PC-9 (cell line): ENCODE data around the gene SEMA4F. TPM values are rescaled to one million over a fixed set of nuclear protein-coding genes. Genes with fewer than 3 reads are reported as not detected.

Experiments
- BruUV-seq: library from RNA; stranded (reverse); fragments of 400-500 nt; replicated peaks from 2 replicates; lab custom pipeline; 2021; lab: Mats Ljungman, UMichigan
- CTCF ChIA-PET: fragments of 300-600 bp; sonication (Branson Sonifier 250); formaldehyde crosslinking; loops from one replicate; lab custom pipeline; 2022; ENCODE audit warnings: antibody characterized with exemption; lab: Charles Lee
- POLR2A ChIA-PET: fragments of 300-600 bp; sonication (Branson Sonifier 250); formaldehyde crosslinking; loops from one replicate; lab custom pipeline; 2022; ENCODE audit warnings: antibody characterized with exemption; ENCODE audit not compliant: unreplicated experiment; lab: Charles Lee
- DNase-seq, 2 experiments: peaks; one replicate each; pipeline versions ENCODE4 v3.0.0 to v3.0.0-alpha.2; 2015 to 2022; ENCODE audit warnings: mixed read lengths in 1 of 2
- H2AFZ ChIP-seq: fragments of 200-600 bp; sonication (generic); 2 replicates; pipeline ENCODE4 v1.8.1; 2017; ENCODE audit warnings: antibody characterized with exemption
- H3F3A ChIP-seq: fragments of 200-600 bp; sonication (generic); 2 replicates; pipeline ENCODE4 v1.8.1; 2017; ENCODE audit warnings: antibody characterized with exemption, mild to moderate bottlenecking, low read depth; ENCODE audit not compliant: insufficient read depth
- H3K27ac ChIP-seq: fragments of 200-600 bp; sonication (generic); 2 replicates; pipeline ENCODE4 v1.6.1; 2016; ENCODE audit warnings: mixed run types
- H3K27me3 ChIP-seq: fragments of 200-600 bp; sonication (generic); 2 replicates; pipeline ENCODE4 v1.6.1; 2016; ENCODE audit warnings: low read depth, mixed run types; ENCODE audit not compliant: insufficient read depth
- H3K36me3 ChIP-seq: fragments of 200-600 bp; sonication (generic); 2 replicates; pipeline ENCODE4 v1.6.1; 2016; ENCODE audit warnings: low read depth, mixed run types
- H3K4me1 ChIP-seq: fragments of 200-600 bp; sonication (generic); replicated peaks from 2 replicates; pipeline ENCODE4 v1.6.1; 2016; ENCODE audit warnings: mixed run types; ENCODE audit not compliant: insufficient read depth
- H3K4me2 ChIP-seq: fragments of 200-600 bp; sonication (generic); 2 replicates; pipeline ENCODE4 v1.6.1; 2017; ENCODE audit warnings: mixed run types
- H3K4me3 ChIP-seq: fragments of 200-600 bp; sonication (generic); 2 replicates; pipeline ENCODE4 v1.6.1; 2016; ENCODE audit warnings: mixed run types
- H3K79me2 ChIP-seq: fragments of 200-600 bp; sonication (generic); 2 replicates; pipeline ENCODE4 v1.6.1; 2017; ENCODE audit warnings: low read depth, mixed run types
- H3K9me2 ChIP-seq: fragments of 200-600 bp; sonication (generic); 2 replicates; pipeline ENCODE4 v1.8.1; 2017; ENCODE audit warnings: mild to moderate bottlenecking; ENCODE audit not compliant: insufficient read depth
- H3K9me3 ChIP-seq: fragments of 200-600 bp; sonication (generic); 2 replicates; pipeline ENCODE4 v1.8.1; 2016; ENCODE audit warnings: low read depth; ENCODE audit not compliant: insufficient read depth
- H4K20me1 ChIP-seq: fragments of 200-600 bp; sonication (generic); 2 replicates; pipeline ENCODE4 v1.8.1; 2017; ENCODE audit not compliant: insufficient read depth
- EZH2 ChIP-seq: fragments of 200-600 bp; sonication (generic); IDR thresholded peaks from 2 replicates; pipeline ENCODE4 v1.8.0; 2017; ENCODE audit warnings: antibody characterized with exemption, low read depth
- intact Hi-C: fragments of 100-400 bp; cut with micrococcal nuclease; formaldehyde crosslinking; loops from one replicate; pipeline ENCODE4 v1.10.0; 2022; ENCODE audit not compliant: unreplicated experiment
- total RNA-seq: library from RNA; stranded (reverse); gene quantifications from 2 replicates; pipeline ENCODE4 v1.2.3, GENCODE V29; 2021
- TF ChIP-seq, protein P1 (sequence below): fragments of 200-600 bp; sonication (generic); conservative IDR thresholded peaks from 2 replicates; pipeline ENCODE4 v1.6.1; 2017; ENCODE audit warnings: mixed run types, antibody characterized with exemption, mild to moderate bottlenecking, moderate library complexity

The SEMA4F gene
- total RNA-seq, 1 experiment from 2014 or later = 12.3 TPM

DNA sequence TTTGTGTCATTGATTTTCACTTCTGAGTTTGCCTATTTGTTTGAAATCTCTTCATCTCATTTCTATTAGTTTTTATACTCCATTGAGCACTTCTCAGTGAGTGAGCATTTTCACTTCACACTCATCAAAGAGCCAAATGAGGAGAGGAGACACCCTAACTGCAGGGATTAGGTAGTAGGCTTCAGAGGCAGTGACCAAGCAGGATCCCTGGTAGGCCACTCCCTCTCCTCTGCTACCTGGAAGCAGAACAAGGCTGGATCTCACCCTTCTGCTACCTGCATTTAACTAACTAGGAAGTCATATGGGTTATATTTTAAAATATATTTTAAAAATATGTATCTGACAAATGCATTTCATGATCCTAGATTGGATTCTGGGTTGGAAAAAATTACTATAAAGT is 52.7 kb downstream of the SEMA4F start:
- peaks cover 14% of the 10 kb centered on the region for H3K4me1 ChIP-seq
- DNase-seq = no peak
- POLR2A ChIA-PET = no interaction called here
- CTCF ChIA-PET = no interaction called here
- intact Hi-C loops = no loop called here
- no peaks in the 10 kb centered on the region for H3K36me3 ChIP-seq
- no peaks in the 10 kb centered on the region for H3K79me2 ChIP-seq
- no peaks in the 10 kb centered on the region; the same call in 1 of the 2 replicates for H3K9me3 ChIP-seq
- H3K27ac ChIP-seq = no peak overlapping the region
- no peaks in the 10 kb centered on the region; the same call in 1 of the 2 replicates for H3K9me2 ChIP-seq
- TF ChIP-seq EZH2 = no peak
- TF ChIP-seq, protein P1, sequence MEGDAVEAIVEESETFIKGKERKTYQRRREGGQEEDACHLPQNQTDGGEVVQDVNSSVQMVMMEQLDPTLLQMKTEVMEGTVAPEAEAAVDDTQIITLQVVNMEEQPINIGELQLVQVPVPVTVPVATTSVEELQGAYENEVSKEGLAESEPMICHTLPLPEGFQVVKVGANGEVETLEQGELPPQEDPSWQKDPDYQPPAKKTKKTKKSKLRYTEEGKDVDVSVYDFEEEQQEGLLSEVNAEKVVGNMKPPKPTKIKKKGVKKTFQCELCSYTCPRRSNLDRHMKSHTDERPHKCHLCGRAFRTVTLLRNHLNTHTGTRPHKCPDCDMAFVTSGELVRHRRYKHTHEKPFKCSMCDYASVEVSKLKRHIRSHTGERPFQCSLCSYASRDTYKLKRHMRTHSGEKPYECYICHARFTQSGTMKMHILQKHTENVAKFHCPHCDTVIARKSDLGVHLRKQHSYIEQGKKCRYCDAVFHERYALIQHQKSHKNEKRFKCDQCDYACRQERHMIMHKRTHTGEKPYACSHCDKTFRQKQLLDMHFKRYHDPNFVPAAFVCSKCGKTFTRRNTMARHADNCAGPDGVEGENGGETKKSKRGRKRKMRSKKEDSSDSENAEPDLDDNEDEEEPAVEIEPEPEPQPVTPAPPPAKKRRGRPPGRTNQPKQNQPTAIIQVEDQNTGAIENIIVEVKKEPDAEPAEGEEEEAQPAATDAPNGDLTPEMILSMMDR = no peak
- H3F3A ChIP-seq = no peaks in the 10 kb centered on the region
- H4K20me1 ChIP-seq = no peaks in the 10 kb centered on the region
- BruUV-seq = no TSS peak
- no peak overlapping the region for H2AFZ ChIP-seq
- no peak overlapping the region for H3K4me2 ChIP-seq
- H3K4me3 ChIP-seq = no peak overlapping the region
- H3K27me3 ChIP-seq = no peaks in the 10 kb centered on the region

DNA sequence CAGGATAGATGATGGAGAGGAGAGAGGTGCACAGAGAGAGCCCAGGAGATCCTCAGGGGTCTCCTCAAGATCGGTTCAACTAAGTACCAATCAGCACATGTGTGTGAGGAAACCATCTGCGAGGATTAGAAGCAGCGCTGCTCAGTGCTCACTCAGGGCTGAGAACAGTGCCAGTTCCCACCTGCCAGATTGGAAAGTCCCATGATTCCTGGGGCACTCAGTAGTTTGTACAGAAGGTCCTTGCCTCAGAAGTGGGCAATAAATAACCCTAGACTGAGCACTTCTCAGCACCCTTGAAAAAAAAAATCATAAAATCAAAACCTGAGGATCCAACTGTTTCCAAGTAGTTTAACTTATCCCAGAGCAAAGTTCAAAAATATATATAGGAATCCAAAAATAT is 53.8 kb downstream of the SEMA4F start:
- no TSS peak for BruUV-seq
- Histone ChIP-seq H3K79me2 (no peaks in the 10 kb centered on the region), H3K36me3 (no peaks in the 10 kb centered on the region), H3K4me1 (peaks cover 18% of the 10 kb centered on the region), H4K20me1 (no peaks in the 10 kb centered on the region), H3K4me2 (no peak overlapping the region), H3K9me3 (no peaks in the 10 kb centered on the region; the same call in 1 of the 2 replicates), H2AFZ (no peak overlapping the region), H3F3A (no peaks in the 10 kb centered on the region), H3K27ac (no peak overlapping the region), H3K27me3 (no peaks in the 10 kb centered on the region), H3K4me3 (no peak overlapping the region), H3K9me2 (no peaks in the 10 kb centered on the region; the same call in 1 of the 2 replicates)
- TF ChIP-seq, protein P1 = no peak
- no peak for TF ChIP-seq EZH2
- intact Hi-C loops = no loop called here
- ChIA-PET CTCF (no interaction called here), POLR2A (no interaction called here)
- no peak for DNase-seq

DNA sequence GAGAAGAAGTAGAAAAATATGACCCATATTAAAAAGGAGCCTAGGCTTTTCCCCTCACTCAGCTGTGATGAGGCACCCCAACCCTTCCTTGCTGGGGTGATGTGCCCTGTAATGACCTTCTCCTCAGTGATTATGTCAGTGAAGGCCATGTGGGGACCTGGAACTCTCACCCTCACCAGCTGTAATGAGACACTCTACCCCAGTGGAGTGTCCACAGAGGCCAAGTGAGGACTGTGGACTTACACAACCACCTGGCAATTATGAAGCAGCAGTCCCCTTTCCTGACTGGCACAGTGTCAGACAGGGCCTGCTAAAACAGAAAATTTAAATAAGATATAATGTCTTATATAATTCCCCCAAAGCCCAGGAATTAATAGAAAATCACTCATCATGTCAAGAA is 54.2 kb downstream of the SEMA4F start:
- peaks cover 21% of the 10 kb centered on the region for H3K4me1 ChIP-seq
- no peak overlapping the region for H3K4me3 ChIP-seq
- no peaks in the 10 kb centered on the region for H3F3A ChIP-seq
- no peak overlapping the region for H3K27ac ChIP-seq
- H3K36me3 ChIP-seq = no peaks in the 10 kb centered on the region
- H2AFZ ChIP-seq = no peak overlapping the region
- intact Hi-C loops = no loop called here
- H3K9me2 ChIP-seq = no peaks in the 10 kb centered on the region
- no peaks in the 10 kb centered on the region for H3K27me3 ChIP-seq
- TF ChIP-seq, protein P1 = no peak
- no peak for TF ChIP-seq EZH2
- POLR2A ChIA-PET = no interaction called here
- BruUV-seq = no TSS peak
- no peaks in the 10 kb centered on the region for H3K79me2 ChIP-seq
- H4K20me1 ChIP-seq = no peaks in the 10 kb centered on the region
- no peak for DNase-seq
- CTCF ChIA-PET = no interaction called here
- H3K9me3 ChIP-seq = no peaks in the 10 kb centered on the region; the same call in 1 of the 2 replicates
- no peak overlapping the region for H3K4me2 ChIP-seq
